OCI-M2 (cell line): ENCODE results near the gene PRPF4.
"Not testable (repeated sequence)": the region's sequence is repeated elsewhere in the genome, so short reads cannot be mapped to it uniquely, and the experiment has no call there.

Experiments
- DNase-seq: peaks from one replicate; lab custom pipeline; 2025; ENCODE audit not compliant: unreplicated experiment; lab: John Stamatoyannopoulos, UW

PRPF4 gene

DNA sequence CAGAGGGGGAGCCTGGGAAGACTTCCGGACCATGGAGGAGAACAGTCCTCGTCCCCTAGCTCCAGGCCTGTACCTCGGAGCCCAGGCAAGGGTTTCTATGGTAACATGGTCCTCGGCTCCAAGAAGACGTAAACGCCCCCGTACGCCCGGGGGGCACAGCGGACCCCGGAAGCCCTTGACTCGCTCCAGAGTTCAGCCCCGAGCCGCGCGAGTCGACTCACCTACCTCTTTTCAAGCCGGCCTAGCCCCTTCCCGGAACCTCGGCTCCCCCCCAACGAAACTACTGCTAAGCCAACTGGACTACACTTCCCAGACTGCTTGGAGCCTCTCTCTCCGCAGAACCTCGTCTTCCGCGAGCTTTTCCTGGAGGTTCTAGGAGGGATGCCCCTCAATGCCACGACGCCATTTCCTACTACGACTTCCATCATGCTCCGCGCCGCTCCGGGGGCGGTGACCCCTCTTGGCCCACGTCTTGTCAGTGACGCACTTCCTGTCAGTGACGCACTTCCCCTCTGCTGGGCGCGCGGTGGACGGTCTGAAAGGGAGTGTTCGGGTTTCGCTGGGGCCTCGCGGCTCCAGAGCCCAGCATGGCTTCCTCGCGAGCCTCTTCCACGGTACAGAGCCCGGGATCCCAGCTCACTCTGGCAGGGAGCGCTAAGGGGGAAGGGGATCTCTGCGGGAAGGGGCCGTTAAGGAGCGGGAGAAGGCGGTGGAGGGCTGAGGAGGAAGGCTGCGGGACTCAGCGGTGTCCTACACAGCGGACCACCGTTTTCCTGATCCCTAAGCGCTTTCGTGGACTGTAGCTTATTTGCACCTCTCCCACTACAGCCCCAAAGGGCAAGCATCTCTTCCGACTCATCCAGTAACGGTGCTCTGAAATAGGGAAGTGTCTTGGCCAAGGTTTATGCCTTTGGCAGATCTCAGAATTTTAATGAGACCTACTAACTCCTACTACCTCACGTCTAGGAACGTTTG is at the start of gene PRPF4, which contains the start of gene CDC26:
Gene PRPF4 (plus strand): TSS at position 502 of the 975 bp plus-strand sequence. CDS start 86 bp downstream, at position 588.
Gene CDC26 (minus strand): TSS at position 416 of the 975 bp plus-strand sequence. CDS start 3,065 bp downstream, outside the sequence.
- DNase-seq, result peak; percentile 70

DNA sequence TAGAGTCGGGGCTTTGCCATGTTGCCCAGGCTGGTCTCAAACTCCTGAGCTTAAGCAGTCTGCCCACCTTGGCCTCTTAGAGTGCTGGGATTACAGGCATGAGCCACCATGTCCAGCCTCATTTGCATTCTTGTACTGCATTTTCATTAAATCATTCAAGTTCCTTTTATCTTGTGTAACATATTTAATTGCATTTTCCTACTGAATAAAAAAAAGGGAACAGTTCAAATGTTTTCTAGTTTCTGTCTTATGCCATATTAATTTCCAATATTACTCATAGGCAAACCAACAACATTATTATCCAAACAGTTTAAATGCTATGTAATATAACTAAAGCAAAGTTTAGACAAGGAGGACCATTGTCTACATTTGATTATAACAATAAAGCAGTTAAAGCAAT is 48.0 kb upstream of the PRPF4 start:
- no peak for DNase-seq

DNA sequence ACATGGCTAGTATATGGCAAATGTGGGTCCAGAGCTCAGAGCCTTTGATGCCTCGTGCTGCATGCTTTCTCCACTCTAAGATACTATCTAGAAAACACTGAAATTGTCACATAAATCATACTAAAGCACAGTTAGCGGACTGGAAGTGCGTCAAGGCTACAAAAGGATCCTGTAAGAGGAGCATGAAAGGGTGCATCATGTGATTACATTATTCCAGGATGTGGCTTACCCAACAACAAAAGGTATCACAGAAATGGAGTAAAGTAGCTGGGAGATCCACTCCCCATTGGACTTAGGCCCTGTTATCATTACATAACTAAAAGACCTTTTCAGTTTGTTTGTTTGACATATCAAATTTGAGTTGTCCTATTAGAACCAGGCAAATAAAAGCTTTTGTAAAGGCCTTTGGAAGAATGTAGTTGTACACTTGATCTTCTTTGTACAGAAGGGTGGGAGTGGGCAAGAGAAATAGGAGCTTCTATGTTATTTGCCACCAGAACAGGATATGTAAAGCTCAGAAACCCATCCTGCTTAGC is 47.3 kb upstream of the PRPF4 start:
- no peak for DNase-seq

- no peak for DNase-seq
These were observed 43.8 kb upstream of the PRPF4 start for GRCh38 chr9:113231701-113232100.

DNA sequence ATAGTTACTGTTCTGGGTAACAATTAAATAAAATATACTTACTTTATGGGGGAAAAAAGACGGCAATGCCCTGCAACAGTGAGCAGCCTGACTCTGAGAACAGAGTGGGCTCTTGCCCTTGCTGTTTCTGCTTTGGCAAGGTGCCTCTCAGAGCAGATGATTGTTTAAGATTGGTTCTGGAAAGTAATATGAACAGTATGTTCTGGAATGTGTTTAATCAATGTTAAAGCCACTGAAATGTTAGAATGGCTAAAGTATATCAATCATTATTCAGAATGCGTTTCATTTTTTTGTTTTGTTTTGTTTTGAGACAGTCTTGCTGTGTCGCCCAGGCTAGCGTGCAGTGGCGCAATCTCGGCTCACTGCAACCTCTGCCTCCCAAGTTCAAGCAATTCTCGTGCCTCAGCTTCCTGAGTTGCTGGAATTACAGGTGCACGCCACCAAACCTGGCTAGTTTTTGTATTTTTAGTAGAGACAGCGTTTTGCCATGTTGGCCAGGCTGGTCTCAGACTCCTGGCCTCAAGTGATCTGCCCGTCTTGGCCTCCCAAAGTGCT is 39.7 kb upstream of the PRPF4 start:
- not testable (repeated sequence) for DNase-seq

DNA sequence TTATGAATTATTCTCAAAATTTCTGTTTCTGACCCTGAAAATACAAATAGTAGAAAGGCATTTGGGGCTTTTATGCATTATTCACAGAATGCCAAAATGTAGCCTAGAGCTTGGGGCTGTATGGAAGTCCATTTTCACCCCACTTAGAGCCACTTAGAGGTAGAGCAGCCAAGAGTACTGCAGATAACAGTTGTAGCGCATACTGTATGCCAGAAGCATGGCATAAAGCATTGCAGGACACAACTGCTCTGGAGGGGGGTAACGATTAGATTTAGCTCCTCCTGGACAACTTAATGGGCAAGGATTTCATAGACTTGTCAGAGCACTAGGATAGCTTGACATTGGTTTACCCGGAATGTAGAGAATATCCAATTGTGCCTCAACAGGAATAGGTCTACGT is 38.4 kb upstream of the PRPF4 start:
- DNase-seq, result no peak

DNA sequence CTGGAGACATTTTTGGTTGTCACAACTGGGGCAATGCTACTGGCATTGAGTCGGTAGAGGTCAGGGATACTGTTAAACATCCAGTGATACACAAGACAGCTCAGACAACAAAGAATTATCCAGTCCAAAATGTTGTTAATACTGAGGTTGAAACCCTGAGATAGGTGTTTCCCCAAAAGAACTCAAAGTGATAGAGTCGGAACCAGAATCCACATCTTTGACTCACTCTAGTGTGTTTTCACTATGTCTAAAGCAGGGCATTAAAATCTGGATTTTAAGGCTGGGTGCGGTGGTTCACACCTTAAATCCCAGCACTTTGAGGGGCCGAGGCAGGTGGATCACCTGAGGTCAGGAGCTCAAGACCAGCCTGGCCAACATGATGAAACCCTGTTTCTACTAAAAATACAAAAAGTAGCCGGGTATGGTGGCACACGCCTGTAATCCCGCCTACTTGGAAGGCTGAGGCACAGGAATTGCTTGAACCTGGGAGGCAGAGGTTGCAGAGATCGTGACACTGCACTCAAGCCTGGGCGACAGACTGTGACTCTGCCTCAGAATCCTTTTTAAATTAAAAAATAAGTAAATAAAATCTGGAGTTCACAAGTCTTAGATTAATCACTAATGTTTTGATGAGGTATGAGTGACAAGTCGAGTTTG is 37.1 kb upstream of the PRPF4 start:
- no peak for DNase-seq

DNA sequence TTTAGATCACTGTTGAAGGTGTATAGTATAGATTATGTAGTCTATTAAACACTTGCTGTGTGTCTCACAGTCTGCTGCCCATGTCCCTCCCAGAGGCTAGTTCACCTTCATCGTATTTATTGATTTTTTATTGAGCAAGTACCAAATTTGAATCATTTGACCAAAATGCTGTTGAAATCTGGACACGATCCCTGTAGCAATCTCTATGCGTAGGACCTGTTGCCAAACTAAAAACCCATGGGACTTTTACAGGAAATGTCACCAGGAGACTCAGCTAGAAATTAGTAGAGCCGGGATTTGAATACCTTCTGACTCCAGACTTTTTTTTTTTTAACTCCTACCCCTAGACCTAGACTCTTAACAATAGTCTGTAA is 36.6 kb upstream of the PRPF4 start:
- DNase-seq, result no peak

DNA sequence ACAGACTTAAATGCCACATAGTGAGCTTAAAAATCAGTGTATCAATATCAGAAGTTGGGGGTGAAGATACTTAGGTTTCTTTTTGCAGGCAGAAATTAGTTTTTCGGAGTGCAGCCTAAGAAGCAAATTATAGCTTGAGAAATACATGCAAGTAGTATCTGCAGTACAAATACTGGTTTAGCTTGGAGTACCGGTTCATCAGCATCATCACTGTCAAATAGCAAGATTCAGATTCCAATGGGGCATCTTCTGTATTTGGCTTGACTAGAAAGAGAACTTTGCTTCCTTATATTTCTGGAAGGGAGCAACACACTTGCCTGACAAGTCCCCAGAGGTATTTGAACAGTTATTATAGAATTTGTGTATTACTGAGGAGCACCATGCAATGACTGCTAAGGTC is 34.3 kb upstream of the PRPF4 start:
- no peak for DNase-seq

GRCh38 chr9:113244556-113244955 is 30.9 kb upstream of the PRPF4 start:
- DNase-seq, result no peak

DNA sequence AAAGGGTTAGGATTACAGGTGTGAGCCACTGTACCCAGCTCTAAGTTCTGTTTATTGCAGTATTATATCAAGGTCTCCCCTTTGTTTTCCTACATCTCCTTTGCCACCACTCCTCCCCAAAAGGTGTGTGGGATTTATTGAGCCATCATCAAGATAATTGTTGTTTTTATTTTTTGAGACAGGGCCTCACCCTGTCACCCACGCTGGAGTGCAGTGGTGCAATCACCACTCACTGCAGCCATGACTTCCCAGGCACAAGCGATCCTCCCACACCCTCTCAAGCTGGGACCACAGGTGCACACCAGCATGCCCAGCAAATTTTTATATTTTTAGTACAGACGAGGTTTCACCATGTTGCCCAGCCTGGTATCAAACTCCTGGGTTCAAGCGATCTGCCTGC is 29.6 kb upstream of the PRPF4 start:
- DNase-seq, result no peak

DNA sequence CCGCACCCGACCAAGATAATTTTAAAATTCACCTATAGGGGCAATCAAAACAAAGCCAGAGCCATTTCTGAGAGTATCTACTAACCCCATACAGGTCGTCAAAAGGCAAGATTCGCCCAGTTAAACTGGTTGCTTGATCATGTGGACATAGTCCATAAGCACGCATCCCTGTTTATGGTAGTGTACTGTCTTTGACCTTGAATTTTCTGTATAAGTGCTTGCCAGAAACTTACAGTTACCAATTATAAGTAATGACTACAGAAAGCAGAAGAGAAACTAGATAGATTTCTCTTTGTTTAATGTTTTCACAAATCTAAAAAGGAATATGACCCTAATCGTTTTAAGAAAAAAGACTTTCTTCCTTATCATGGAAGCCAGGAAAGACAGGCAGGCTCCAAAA is 28.5 kb upstream of the PRPF4 start:
- no peak for DNase-seq

- DNase-seq, result no peak
These were observed 27.8 kb upstream of the PRPF4 start for GRCh38 chr9:113247640-113248039.

GRCh38 chr9:113249661-113250060 is 25.8 kb upstream of the PRPF4 start:
- DNase-seq, result not testable (repeated sequence)

DNA sequence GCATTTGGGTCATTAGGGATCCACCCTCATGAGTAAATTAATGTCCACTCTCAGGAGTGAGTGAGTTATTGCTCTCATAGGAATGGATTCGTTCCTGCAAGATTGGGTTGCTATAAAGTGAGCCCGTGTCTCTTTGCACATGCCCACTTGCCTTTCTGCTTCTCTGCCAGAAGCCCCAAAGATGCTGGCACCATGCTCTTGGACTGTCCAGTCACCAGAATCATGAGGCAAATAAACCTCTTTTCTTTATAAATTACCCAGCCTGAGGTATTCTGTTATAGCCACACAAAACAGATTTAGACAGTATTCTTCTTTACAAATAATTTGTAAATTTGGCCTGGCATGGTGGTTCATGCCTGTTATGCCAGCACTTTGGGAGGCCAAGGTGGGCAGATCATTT is 24.7 kb upstream of the PRPF4 start:
- DNase-seq, result no peak

GRCh38 chr9:113254991-113255390 is 20.5 kb upstream of the PRPF4 start:
- DNase-seq, result no peak

DNA sequence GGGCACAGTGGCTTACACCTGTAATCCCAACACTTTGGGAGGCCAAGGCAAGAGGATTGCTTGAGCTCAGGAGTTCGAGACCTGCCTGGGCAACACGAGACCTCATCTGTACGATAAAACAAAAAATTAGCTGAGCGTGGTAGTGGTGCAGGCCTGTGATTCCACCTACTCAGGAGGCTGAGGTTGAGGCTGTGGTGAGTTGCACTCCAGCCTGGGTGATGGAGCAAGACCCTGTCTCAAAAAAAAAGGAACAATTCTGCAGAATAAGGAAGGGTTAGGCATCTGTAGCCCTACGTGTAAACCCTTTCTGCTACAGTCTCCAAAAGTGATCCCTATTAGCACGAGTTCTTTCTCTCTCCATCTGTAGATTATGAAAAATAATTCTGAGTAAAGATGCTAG is 20.0 kb upstream of the PRPF4 start:
- DNase-seq, result no peak

GRCh38 chr9:113257863-113258262 is 17.6 kb upstream of the PRPF4 start:
- no peak for DNase-seq

DNA sequence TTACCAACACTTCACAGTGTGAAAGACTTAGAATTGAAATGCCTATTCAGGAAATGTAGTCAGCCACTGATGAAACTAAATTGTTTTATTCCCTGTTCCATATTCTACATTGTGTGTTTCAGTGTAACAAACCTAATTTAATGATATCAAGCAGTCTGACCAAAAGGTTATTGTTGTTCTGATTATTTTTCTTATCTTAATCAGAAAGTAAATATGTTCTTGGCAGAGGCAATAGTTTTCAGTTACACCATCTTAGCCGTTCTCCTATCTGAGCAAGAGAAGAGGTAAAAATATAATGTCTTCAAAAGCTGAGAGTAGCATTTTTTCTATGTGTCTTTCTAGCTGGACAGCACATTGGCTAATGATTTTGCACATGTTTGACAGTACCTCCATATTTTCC is 17.2 kb upstream of the PRPF4 start:
- DNase-seq, result no peak

DNA sequence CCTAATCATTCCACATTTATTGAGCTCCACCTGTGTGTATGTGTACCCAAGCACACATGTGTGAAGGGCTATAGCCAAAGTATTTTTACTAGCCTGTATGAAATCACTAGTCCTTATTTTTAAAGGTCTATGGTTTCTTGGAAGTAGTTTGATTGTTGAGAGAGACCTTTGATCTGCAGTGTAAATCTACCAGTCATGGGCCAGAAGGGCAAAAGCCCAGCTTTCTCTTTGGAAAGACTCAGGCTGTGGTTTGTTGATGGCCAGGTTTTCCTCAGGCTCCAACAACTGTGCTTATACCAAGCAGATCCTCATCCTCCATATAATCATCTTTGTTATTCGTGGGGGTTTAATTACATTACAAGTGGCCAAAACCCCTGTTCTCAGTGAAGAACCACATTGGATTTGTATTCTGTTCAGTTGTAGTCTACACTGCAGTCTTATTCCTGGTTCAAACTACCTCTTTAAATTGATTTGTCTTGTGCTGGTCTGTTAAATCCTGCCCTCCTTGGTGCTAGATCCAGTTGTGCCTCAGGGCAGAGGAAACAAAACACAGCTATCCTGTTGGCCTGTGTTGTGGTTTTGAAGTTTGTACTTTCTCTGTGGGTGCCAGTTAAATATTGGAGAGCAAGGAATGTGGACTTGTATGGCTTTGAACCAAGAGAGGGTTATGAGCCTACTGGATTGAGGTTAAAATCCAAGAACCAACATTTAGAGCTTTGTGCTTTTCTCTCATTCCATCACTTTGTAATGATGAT is 13.4 kb upstream of the PRPF4 start:
- no peak for DNase-seq

GRCh38 chr9:113266174-113266573 is 9.3 kb upstream of the PRPF4 start:
- no peak for DNase-seq
